Heart left ventricle (tissue), 13 donors: ENCODE results near the gene MPPED2.

Experiments
- CTCF ChIP-seq, 12 donors: fragments of 200-600 bp; sonication (generic) in 4 of 12; IDR thresholded peaks; one replicate each; pipeline versions ENCODE4 v1.5.0 to v1.8.0; 2018 to 2022; ENCODE audit warnings: antibody characterized with exemption in 12 of 12, mild to moderate bottlenecking in 5 of 12
- POLR2A ChIP-seq, 2 donors: fragments of 450-650 bp; IDR thresholded peaks; one replicate each; pipeline ENCODE4 v1.6.1; 2017; ENCODE audit warnings: antibody characterized with exemption in 2 of 2, mild to moderate bottlenecking in 2 of 2, moderate library complexity in 2 of 2
- donor health status: ischemic (EF 13 %, LVEDD 7.1; RV severe dilation, severe dysfunction).
- donor health status: DM: no; HTN: yes; CAD: no.
- donor health status: DM: no; HTN: no; CAD: no.
- donor health status: ischemic (EF 25% LVEDD 6.9; RV normal size, moderate dysfunction).
- donor health status: ischemic (EF 25% LVEDD 5.7; RV mildly dilated, moderate dysfunction).
- donor health status: ischemic (EF 35%, LVEDD 5.7; RV mildly dilated, moderate dysfunction).
- donor health status: nonischemic (EF 11% LVEDD 7.7; RV severe dilation, severe dysfunction).
- donor health status: DM: yes; HTN: yes; CAD: no.
- donor health status: PGD.
- donor health status: ischemic (EF 29% LVEDD 5.4; RV normal size, mild dysfunction).
- donor health status: nonischemic (EF 23%, LVEDD 6.1; RV moderate dilation, normal function).

DNA sequence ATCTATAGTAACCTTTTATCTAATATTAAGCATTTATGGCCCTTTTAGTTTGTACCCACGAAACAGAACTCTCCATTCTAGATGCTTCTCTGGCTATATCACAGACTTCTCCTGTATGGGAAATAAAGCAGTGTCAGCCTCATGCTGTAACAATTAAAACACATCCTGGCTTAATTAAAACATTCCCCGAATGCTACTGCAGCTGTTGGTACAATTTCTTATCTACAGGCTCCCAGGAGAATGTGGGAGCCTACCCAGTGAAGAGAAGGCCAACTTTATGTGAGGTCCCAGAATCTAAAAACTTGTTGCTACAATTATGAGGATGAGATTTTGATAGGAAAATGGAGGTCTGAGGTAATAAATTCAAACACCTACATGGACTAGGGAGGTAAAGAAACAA, 83.8 kb downstream of the MPPED2 start:
- TF ChIP-seq CTCF (IDR thresholded peaks at IDR 0.05): no peak
- no peak for TF ChIP-seq POLR2A (IDR thresholded peaks at IDR 0.05)
